Stimulated activated CD8-positive, alpha-beta memory T cell treated with anti-CD3 and anti-CD28 coated beads, Interleukin-7, amount 100 ng/mL, for 1 hour (primary cell): Measurements from ENCODE around the gene RPIA.
A peak's percentile ranks its signal among the peaks of the same experiment; 100 is the strongest.

Experiments used
- DNase-seq, 2 donors: peaks; one replicate each; pipeline ENCODE4 v3.0.0-alpha.2; 2020; ENCODE audit warnings: low read depth in 2 of 2

The RPIA gene

DNA sequence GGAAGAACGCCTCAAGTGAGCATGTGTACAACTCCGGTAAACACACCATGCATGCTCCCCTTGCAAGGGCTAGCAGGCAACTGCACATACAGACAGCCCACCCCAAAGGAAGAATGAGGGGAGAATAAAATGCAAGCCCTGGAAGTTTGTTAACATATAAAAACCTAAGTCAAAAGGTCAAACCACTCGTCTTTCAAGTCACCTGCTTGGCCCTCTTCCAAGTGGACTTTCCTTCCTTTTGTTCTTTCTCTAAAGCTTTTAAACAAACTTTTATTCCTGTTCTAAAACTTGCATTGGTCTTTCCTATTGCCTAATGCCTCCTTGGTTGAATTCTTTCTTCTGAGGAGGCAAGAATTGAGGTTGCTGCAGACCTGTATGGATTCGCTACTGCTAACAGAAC, 5.2 kb upstream of the RPIA start:
- DNase-seq, result no peak

DNA sequence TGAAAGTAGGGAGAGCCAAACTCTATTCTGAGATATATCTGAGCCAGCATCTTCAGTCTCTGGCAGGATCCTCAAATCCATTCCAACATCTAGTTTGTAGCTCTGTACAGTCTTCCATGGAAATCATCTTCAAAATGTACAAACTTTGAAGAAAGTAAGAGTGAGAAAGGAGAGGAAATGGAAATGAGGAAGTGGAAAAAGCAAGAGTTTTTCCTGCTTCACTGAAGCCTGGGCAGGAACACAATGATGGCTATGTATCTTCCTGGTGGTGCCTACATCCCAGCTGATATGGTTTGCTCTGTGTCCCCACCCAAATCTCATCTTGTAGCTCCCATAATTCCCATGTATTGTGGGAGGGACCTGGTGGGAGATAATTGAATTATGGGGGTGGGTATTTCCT, 4.1 kb upstream of the RPIA start:
- no peak for DNase-seq

DNA sequence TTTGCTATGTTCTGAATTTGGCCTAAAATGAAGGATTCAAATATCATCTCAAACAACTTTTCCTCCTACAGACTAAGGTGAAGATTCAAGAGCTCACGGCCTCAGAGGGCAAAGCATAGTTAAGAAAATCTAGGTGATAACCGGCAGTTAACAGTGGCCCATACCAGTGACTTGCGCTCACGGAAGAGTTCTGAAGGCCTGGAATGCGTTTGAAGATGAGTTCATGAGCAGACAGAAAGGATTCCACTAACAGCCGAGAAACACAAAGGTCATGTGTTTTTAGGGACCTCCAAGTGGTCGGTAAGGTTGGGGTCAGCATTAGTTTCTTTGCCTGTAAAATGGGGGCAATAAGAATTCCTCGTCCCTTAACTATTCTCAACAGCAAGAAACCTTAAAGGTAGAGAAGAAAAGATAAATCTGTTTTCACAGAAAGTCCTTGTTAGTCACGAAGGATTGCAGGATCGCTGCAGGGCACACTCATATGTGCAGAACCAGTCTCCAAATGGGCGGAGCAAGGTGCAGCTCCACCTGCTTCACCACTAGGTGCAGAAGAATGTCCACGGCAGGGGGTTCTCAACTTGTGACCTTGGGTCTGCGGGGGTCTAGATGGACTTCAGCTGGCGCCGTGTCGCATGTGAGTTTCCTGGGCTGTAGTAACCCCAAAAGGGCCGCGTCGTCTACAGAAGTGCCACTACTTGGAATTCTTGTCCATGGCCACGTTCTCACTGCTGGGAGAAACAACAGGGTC, 708 bp upstream of the RPIA start:
- peak in 1 of 2 donors; percentile 22 for DNase-seq

DNA sequence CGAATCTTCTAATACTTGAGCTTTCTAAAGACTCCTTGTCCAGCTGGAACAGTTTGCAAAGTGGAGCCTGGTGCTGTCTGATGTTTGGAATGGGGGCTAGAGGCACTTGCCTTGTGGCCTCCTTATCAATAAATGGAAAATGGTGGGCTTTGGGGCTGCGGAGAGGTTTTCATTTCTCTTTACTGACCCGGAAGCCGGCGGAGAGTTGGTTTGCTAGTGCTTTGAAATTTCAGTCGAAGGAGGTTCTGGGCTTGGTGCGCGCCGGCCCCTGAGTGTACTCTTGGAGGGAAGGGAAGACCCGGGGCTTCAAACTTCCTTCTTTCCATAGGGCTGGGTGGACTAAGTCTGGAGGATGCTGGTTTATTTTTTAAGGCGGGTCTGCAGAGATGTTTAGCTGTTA, 714 bp downstream of the RPIA start:
- DNase-seq, result no peak

DNA sequence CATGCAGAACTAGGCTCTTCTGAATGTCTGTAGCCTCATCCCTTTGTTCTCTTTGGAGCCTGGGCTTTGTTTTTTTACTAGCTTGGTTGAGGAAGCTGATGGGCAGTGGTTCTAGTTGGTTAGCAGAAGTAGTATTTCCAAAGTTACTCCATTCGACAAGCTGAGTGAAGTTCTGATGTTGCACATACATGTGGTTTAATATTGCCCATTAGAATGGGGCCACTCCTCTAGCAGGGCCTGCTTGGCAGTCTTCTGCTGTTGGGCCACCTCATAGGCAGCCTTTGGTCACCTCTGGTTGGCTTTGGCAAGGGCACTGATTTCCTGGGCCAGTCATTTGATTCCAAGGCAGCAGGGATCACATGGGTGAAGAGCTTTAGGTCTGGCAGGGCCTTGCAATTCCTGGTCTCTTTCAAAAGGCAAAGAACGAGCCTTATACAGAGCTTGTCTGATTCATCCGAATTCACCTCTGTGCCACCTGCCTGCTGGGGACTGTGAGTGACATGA, 2.5 kb downstream of the RPIA start:
- DNase-seq, result no peak

DNA sequence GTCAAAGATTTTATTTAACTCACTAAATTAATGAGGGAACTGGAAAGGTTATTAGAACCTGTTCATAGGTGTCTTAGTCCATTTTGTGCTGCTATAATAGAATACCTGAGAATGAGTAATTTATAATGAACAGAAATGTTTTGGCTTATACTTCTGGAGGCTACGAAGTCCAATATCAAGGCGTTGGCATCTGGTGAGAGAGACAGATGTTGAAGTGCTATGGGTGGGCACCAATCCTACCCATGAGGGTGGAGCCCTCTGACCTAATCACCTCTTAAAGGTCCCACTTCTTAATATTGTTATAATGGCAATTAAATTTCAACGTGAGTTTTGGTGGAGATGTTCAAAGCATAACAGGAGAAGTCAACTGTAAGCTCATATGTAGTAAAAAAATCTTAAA, 5.1 kb downstream of the RPIA start:
- DNase-seq, result no peak

DNA sequence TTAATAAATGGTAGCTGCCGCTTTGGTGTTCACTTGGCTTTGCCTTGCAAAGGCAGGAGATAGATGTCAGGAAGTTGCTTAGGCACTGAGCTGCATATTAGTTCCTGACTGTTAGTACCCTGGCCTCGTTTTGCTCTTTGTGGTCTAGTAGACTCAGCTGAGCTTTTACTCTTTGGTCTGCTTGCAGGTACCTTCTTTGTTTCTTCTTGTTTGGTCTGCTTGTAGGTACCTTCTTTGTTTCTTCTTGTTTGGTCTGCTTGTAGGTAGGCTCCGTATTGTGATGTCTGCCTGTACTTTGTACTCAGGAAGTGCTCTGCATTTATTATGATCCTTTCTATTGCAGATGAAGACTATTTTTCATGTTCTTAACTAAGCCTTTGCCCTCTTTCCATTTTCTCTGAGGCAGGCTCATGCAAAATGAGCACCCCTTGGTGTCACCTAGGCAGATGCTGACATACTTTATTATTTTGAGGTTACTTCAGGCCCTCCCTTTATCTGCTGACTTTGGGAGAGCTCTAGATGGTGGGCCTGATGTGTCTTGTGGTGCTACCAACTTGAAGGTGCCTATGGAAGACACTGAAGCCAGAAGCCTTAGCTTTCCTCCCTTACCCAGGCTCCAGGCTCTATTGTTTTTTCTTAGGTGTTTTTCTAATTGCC, 6.0 kb downstream of the RPIA start:
- no peak for DNase-seq

DNA sequence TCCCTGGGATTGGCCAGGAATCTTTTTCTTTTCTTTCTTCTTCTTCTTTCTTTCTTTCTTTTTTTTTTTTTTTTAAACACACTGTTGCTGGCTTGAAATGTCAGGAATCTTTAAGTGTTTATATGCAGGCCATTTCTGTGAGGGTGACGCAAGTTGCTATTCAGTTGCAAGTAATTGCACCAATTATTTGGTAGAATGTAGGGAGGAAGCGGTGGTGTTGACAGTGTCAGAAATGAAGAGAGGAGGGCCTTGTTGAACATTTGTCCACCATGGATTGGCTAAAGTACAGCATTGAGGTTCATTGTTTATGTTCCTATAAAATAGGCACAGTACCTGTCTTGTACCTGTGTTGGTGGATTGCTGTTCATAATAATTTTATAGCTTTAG, 6.5 kb downstream of the RPIA start:
- no peak for DNase-seq

DNA sequence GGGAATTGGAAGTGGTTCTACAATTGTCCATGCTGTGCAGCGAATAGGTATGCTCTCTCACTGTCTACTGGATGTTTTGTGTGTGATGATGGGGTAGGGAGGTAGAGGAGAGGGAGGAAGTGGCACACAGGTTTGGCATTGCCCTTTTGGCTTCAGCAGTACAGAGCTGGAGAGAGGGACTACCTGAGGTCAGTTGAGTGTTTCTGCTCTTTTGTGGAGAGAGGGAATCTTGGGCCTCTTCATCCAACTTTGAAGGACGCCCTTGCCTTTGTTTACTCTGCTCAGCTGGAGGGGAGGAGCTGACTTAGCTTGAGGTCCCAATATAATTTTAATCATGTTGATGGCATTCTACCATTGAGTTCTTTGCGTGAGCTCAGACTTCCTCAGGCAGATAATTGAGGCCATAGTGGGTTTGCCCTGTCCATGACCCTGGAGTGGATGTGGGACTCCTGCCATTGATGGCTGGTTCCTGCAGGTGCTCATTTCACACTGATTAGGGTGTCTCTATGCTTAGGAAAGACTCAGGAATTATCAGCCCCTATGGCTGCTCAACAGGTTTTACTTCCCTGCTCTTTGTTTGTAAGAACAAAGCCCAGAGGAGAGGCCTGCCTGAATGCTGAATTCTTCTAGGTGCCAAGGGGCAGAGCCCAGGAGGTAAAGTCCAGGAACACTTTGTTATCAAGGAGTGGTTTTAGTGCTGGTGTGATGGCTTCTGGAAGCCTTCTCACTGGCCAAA, 7.2 kb downstream of the RPIA start:
- no peak for DNase-seq

DNA sequence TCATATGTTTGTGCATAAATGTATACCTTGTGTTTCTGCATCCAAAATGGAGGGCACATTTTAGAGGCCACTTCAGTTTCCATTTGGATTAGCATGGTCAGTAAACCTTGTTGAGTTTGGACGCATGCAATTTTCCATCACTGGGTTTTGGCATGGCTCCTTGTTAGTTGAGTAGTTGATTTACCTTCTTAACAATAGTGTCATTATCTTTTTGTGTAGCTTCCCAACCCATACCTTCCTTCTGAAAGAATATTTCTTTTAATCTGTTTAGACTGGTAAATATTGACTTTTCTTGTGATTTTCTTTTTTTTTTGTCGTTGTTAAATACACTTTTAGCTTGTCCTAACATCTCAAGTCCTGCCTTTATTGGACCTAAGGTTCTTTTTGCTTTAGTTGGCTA, 15.5 kb downstream of the RPIA start:
- DNase-seq, result no peak

DNA sequence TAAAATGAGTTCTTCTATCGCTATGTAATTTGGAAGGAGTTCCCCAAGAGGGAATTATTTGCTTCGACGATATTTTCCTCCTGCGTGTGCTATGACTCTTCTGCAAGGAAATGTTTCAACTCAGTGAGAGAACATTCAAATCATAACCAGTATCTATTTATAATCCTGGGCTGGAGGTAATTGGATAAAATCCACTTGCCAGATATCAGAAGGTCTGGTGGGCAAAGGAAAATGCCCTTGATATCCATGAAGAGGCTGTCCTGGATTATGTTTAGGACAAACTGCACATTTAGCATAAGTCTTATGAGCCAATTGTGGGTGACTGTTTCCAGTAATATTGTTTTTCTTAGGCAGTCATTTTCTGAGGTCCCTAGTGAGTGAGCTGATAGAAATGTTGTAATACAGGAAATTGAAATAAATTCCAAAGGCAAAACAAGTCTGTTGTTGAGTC, 17.7 kb downstream of the RPIA start:
- no peak for DNase-seq

DNA sequence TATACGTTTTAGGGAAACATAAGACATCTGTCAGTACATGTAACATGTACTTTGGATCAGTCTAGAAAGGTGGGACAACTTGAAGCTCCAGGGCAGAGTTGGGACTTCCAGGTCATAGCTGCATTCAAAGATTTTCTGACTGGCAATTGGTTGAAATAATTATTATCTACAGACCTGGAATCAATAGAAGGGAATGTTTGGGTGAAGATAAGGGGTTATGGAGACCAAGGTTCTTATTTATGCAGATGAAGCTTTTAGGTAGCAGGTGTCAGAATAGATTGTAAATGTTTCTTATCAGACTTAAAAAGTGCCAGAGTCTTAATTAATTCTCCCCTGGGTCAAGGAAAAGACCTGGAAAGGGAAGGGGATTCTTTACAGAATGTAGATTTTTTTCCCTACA, 19.8 kb downstream of the RPIA start:
- no peak for DNase-seq

DNA sequence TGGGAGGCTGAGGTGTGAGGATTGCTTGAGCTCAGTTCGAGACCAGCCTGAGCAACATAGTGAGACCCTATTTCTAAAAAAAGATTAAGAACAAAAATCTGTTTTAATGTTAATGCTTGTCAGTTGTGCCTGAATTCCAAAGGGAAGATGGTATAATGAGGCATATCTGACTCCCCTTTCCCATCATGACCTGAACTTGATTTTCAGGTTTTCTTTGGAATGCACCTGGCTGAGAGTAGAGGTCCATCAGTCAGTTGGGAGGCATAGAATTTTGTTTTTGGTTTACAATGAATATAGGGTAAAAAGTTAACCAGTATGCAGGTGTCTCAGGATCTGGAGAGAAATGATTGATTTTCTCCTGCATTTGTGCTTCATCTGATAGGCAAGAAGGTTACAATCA, 20.4 kb downstream of the RPIA start:
- no peak for DNase-seq

DNA sequence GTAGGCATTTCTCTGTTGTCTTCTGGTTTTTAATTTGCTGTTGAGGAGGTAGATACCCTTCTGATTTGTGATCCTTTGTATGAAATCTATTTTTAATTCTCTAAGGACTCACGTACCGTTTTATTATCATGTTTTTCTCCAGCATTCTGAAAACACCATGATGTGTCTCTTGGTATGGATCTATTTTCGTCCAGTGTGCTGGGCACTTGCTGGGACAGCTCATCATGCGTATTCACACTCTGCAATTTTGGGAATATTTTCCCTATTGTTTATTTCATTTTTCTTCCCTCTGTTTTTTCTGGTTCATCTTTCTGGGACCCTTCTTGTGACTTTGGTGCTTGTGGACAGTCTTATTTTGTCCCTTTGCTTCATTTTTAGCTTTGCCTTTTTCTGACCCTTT, 21.9 kb downstream of the RPIA start:
- no peak for DNase-seq

DNA sequence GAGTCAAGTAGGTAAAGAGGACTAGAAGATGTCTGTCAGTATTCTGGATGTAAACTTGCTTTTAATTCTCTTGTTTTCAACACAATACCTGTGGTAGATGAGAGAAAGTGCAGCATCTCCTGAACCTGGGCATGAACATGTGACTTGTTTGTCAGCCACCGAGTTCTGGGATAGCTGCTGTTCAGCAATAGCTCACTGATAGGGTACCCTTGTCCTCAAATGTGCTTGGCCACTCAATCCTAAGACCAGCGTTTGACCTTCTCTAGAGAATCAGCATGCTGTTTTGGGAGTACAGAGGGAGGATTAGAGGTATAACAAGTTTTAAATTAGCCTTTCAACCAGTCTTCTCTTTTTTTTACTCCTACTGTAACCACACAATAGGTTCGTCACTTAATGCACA, 23.2 kb downstream of the RPIA start:
- DNase-seq, result no peak

DNA sequence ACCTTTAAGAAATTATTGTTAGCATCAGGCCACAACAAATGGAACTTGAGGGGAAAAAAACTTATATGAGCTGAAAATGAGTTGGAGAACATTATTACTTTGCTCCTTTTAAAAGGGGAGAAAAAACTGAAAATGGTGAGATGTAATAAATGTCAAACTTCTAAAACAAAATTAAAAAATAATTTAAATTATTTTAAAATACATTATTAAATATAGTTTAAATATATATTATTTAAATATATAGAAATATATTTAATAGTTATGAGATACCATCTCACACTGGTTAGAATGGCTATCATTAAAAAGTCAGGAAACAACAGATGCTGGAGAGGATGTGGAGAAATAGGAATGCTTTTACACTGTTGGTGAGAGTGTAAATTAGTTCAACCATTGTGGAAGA, 28.9 kb downstream of the RPIA start:
- DNase-seq, result no peak

DNA sequence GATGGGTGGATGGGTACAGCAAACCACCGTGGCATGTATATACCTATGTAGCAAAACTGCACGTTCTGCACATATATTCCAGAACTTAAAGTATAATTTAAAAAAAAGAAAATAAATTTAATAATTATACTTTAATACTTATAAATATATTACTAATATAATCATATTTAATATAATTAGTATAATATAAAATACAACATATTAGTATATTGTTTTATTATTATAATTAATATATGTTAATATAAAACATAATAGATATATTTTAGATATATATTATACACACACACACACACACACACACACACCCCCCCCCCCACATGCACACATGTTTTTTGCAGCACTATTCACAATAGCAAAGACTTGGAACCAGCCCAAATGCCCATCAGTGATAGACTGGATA, 29.8 kb downstream of the RPIA start:
- no peak for DNase-seq

DNA sequence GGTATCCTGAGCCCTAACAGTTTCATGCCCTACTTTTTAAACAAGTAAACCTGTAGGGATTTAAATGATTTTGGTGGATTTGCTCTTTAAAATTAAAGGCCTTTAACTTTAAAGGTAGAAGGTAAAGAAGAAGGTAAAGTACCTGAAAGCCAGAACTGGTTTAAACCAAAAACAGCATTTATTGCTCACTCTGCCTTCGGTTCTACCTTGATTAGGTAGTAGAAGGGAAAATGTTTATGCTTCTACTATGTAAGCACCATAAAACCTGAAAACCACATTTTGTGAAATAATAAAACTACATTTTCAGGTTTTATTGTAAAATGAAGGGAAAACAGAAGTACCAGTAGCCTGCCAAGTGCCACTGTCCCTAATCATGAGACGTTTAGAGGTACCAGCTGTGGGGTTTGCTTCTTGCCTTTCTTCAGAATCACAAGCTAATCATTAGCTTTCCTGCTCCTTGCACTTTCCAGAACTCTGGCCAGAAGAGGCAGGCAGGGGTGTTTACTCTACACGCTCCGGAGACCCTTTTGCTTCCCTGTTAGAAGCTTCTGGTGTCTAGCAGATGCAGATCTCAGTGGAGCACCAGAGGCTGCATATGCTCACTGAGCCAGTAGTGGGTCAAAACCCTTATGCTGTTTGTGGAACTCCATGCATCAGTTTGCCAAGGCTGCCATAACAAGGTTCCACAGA, 33.3 kb downstream of the RPIA start:
- no peak for DNase-seq

DNA sequence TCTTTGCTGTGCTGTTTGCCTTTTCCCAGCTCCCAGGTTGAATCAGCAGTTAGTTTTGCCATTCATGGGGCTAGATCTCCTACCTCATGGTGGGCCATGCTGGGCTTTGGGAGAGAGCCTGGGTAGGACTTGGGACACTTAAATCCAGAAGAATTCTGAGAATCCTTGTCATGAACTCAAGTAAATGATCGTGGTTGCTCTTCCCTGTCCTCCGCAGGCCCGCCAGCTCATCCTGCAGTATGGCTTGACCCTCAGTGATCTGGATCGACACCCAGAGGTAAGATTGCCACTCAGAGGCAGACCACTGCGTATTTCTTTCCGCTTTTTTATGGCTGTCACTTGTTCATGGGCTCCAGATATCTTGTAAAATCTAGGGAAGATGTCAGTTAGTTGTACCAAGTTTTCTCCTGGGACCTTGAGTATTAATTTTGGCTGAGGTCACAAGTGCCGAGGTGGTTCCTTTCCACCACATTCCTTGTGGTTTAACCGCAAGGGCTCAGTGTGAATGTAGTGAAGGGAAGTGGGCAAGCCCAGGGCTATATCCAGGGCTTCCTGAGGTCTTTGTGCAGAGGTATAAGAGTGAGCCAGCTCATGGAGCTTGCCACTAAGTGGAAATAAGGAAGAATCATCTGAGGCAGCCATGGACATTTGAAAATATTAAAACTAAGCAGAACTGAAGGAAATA, 37.7 kb downstream of the RPIA start:
- DNase-seq, result no peak

DNA sequence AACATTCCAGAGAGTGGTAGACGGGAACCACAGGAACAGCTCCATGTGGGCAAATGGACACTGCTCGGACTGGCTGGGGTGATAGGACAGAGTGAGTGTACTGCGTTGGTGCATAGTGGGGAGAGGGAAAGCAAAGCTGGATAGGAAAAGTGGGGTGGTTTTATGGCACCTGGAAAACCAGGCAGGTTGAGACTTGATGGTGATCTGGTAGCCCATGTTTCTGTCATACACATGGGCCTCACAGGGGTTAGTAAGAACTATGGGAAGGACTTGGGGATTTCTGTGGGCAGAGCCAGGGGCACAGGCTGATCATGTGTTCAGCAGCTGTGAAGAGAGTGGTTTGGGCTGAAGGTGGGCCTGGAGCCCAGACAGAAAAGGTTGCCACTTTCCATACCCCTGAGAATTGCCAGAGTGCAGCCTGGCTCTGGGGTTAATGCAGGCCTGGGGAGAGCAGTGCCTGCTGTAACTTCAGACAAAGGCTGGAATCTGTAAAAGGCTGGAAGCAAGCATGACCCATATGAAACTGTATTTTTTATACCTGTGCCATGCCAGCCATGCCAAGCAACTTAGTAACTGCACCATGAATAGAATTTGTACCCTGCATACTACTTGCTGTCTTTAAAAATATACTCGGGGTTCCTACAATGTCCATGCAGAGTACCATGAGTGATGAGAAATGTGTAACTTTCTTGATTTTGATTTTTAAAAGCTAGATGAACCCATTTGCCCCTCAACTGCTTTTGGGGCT, 41.9 kb downstream of the RPIA start:
- no peak for DNase-seq

DNA sequence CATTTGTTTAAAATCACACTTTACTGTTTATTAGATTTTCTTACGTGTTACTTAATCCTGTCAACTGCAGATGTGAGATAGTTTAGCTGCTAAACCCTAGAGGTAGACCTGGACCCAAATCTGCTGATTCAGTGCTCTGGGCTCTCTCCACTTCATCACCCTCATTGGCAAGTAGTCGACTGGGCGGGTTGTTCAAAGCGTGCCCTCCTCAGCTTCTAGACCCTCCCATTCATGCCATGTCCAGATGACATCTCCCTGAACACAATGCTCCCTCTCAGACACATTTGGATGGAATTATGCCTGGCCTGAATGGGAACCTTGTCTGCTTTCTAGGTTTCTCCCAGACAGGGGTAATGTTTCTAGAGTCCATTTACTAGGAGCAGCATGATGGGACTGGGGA, 43.7 kb downstream of the RPIA start:
- DNase-seq, result no peak
